Stomach (tissue), 4 donors: ENCODE results near the gene KLHL17.

Experiments
- POLR2A ChIP-seq, 4 donors: fragments of 450-650 bp; IDR thresholded peaks; one replicate each; pipeline ENCODE4 v1.6.1; 2016; ENCODE audit warnings: antibody characterized with exemption in 4 of 4, control low read depth in 2 of 4, mild to moderate bottlenecking in 1 of 4, moderate library complexity in 1 of 4
- POLR2AphosphoS5 ChIP-seq, 3 donors: sonication (generic); formaldehyde crosslinking; IDR thresholded peaks; one replicate each; pipeline ENCODE4 v1.6.1; 2016; ENCODE audit warnings: antibody characterized with exemption in 3 of 3
- TF ChIP-seq, protein P1 (sequence below), 7 experiments: fragments of 450-650 bp in 4 of 7; fragments of 200-600 bp in 3 of 7; sonication (generic) in 3 of 7; IDR thresholded peaks; one replicate each; pipeline ENCODE4 v1.5.1; 2016 to 2019; ENCODE audit warnings: antibody characterized with exemption in 7 of 7, control low read depth in 2 of 7, mild to moderate bottlenecking in 1 of 7

DNA sequence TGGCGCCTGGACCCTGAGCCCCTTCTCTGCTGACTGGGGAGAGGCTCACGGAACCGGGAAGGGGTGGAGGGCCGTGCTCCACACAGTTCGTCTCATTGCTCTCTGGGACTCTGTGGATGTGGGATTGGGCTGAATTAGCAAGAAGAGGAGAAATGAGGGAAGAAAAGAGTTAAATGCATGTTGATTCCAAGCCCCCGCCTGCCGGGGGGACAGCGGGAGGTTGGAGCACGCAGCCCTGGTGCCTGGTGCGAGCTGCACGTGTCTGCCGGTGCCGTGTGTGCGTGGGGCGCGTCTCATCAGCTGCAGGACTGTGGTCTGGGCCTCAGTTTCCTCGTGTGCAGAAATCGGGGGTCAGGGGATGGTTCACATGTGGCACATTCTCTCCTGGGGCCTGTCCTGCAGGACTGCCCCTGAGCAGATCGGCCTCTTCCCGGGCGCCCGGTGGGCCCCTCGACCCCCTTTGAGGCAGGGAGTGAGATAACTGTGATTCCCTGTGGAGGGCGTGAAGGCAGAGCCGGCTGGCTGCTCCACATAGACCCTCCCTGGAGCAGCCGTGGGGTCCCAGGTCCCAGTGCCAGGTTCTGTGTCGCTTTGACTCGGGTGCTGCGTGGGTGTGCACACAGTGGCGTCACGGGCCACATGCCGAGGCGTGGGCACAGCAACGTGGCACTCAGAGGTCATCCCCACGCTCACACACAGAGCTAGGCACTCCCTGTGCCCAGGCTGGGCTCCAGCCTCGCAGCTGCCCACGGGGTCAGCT is 25.2 kb upstream of the KLHL17 start:
- TF ChIP-seq POLR2A (IDR thresholded peaks at IDR 0.05) (no peak), POLR2AphosphoS5 (IDR thresholded peaks at IDR 0.05) (no peak)
- TF ChIP-seq, protein P1, sequence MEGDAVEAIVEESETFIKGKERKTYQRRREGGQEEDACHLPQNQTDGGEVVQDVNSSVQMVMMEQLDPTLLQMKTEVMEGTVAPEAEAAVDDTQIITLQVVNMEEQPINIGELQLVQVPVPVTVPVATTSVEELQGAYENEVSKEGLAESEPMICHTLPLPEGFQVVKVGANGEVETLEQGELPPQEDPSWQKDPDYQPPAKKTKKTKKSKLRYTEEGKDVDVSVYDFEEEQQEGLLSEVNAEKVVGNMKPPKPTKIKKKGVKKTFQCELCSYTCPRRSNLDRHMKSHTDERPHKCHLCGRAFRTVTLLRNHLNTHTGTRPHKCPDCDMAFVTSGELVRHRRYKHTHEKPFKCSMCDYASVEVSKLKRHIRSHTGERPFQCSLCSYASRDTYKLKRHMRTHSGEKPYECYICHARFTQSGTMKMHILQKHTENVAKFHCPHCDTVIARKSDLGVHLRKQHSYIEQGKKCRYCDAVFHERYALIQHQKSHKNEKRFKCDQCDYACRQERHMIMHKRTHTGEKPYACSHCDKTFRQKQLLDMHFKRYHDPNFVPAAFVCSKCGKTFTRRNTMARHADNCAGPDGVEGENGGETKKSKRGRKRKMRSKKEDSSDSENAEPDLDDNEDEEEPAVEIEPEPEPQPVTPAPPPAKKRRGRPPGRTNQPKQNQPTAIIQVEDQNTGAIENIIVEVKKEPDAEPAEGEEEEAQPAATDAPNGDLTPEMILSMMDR (IDR thresholded peaks at IDR 0.05) = no peak
